Right renal cortex interstitium (tissue), 3 donors: ENCODE results near the gene CTNS. TPM values are rescaled to one million over a fixed set of nuclear protein-coding genes. Genes with fewer than 3 reads are reported as not detected.
"Not testable (repeated sequence)": the region's sequence is repeated elsewhere in the genome, so short reads cannot be mapped to it uniquely, and the experiment has no call there.

ENCODE experiments used
- DNase-seq, 3 donors: peaks; one replicate each; pipeline ENCODE4 v3.0.0-alpha.2; 2013; ENCODE audit warnings: low read depth in 3 of 3, low spot score in 2 of 3
- polyA plus RNA-seq, 3 donors: library from polyadenylated mRNA; unstranded; fragments of 120-200 nt; gene quantifications; one replicate each; pipeline ENCODE4 v1.2.1, GENCODE V29; 2013; ENCODE audit not compliant: insufficient read length in 3 of 3

Gene CTNS
- polyA plus RNA-seq, 3 donors = 19.2 to 21.5 (median 19.6) TPM

DNA sequence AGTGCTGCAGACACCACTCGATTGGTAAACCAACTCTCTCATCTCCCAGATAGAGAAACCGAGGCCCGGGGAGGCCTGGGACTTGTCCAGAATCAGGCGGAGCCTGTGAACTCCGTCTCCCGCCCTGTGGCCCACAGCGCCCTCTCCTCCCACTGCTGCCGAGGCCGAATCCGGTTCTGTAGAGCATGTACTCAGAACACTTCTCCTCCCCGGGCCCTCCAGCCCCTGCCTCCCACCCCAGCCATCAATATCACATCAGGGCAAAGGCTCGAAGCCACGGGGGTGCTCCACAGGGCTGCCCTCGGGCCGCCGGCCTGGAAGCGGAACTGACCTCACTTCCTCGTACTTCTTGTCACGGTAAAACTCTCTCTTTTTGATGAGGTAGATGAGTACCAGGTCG, 45.0 kb downstream of the CTNS start:
- no peak for DNase-seq

DNA sequence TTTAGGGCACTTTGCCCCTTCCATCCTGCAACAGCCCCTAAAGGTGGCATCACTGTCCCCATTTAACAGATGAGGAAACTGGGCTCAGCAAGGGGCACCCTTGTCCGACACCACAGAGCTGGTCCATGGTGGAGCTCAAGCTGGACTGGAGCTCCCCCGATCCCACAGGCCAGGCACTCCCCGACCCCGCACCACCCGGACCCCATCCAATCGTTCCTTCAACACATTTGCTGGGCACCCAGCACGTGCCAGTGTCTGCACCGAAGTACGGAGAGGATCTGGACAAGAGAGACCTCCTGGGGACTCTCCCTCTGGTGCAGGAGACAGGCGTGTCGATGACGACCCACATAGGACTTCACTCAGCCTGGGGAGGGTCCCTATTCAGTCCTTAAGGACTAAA, 45.5 kb downstream of the CTNS start:
- DNase-seq = no peak

DNA sequence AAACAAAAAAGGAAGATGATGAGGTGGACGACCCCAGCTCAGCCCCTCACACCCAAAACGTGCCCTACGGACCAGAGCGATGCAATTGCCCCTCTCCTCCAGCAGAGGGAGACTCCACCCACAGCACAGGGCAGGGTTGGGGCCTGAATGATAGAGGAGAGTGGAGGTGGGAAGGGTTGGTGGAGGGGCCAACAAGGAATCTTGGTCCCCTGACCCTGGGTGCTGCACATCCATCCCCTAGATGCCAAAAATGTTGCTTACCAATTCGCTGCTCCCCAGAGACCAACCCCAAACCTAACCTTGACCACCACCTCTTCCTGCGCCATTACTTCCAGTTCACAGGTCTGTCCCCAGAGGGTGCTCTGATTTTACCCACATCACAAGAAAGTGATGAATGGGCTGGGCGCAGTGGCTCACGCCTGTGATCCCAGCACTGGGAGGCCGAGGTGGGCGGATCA, 46.5 kb downstream of the CTNS start:
- no peak for DNase-seq

DNA sequence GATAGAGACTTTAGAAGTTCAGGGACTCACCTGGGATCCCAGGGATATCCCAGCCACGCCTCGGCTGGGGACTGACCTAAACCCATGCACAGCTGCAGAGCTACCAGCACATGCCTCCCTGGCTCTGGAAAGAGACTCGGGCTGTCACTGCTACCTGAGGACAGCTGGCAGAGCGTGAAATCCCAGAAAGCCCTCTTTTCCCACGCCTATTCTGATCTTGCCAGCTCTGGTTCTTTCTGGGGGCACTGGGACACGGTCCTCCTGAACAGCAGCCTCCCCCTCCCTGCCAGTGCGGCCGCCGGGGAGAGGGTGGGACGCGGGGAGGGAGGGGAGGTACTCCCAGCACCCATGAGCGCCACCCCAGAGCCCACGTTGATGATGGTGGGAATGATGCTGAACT, 48.6 kb downstream of the CTNS start:
- DNase-seq = no peak

DNA sequence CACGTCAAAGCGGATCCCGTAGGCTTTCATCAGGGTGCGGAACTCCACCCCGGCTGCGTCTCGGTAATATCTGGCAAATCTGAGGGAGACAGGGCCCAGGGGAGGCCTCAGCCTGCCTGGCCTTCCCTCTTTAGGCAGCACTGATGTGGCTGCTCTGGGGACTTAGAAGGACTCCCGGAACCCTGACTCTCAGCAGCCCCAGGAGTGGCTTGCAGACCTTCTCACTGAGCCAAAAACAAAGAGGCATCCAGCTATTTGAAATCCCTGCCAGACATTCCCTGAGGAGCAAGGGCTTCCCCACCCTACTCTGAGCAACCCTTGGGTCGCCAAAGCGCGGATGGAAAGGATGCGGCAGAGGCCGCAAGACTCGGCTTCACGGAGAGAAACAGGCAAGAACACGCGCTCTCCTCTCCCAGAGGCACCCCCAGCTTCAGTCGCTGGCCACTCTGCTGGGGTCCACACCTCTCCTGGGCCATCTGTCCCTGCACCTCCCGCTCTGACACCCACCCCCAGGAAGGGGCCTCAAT, 51.5 kb downstream of the CTNS start:
- DNase-seq = no peak

DNA sequence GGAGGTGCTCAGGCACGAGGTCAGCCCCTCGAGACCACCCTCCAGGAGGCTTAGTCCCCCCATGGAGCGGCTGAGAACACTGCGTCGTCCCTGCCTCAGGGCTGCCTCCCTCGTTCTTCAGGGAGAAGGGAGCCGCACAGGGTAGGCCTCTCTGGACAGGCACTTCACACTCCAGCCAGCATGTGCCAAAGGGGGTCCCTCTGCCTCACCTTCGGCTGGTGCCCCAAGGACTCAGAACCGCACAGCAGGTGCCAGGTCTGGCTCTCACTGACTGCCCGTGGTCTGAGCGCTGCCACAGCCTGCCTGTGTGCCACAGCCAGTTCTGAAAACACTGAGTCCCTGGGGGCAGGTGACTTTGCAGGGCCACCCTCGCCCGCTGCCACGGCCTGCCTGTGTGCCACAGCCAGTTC, 52.3 kb downstream of the CTNS start:
- no peak for DNase-seq

DNA sequence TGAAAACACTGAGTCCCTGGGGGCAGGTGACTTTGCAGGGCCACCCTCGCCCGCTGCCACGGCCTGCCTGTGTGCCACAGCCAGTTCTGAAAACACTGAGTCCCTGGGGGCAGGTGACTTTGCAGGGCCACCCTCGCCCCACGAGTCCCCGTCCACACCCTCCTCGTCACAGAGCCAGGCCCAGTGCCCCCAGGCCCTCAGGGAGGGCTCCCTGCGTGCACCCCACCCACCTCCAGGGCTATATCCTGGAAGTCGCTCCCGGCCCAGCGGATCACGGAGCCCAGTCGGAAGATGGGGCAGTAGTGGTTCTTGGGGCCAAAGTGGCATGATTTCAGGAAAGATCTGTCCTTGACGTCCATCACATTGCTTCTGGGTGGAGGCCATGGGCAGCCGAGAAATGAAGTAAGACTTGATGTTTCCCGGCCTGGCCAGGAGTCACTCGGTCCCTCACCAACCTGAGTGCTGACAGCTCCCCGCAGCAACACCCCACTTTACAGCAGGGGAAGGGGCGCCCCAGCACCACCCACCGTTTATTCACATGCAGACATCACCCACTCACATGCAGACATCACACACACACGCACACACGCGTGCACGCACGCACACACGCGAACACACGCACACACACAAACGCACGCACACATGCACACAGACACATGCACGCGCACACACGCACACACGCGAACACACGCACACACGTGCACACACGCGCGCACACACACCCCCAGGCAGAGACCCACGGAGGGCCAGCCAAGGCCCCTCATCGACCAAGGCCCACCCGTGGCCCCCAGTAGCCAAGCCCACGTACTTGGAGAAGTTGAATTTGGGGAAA, 52.9 kb downstream of the CTNS start:
- DNase-seq = no peak

DNA sequence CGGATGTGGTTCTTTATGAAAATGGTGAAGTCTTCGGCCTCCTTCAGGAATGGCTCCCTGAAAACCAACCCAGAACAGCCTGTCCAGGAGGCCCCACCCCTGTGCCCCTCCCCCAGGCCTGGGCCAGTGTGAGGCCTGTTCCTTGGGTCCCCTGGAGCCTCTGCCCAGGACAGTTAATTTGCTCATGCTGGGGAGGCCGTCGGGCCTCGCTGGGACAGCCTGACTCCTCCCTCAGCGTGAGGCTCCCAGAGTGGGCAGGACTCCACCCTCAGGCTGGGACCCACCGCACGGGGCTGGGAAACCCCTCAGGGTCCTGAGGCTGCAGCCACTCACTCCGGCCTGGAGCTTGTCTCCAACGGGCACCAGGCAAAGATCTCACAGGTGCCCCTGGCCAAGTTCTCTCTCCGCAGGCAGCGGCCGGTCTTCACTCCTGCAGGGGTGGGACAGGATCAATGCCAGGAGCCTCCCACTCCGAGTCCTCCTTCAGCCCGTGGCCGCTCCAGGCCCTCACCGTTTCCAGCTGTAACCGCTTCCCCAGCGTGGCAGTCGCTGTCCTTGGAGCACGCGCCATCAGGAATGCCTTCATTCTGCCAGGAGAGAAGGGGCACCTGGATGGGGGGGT, 53.6 kb downstream of the CTNS start:
- no peak for DNase-seq

DNA sequence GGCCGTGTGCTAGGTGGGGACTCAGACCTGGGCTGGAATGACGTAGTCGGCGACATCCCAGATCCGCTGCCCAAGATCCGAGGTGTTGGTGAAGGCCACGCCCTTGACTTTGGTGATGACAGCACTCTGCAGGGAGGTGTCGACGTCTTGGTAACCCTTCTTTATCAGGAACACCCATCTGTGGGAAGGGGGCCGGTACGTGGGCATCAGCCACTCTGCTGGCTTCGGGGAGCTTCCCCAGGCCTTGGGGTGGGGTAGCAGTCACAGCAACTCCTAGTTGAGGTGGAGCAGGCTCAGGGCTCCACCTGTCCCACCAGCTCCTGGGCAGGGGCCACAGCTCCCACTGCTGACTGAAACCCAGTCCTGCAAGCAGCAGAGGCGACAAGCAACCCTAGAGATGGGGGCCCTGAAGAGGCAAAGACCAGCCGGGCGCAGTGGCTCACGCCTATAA, 55.1 kb downstream of the CTNS start:
- DNase-seq = no peak

DNA sequence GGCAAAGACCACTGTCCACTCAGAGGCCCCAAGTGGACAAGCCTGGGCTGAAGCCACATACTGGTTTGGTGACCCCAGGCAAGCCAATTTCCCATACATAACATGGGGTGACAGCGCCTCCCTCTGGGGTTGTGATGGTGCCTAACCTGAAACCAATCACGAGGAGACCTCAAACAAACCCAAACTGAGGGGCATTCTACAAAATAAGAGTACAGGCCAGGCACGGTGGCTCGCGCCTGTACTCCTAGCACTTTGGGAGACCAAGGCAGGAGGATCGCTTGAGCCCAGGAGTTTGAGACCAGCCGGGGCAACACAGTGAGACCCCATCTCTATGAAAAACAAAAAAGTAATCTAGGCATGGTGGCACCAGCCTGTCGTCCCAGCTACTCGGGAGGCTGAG, 55.8 kb downstream of the CTNS start:
- DNase-seq = no peak

DNA sequence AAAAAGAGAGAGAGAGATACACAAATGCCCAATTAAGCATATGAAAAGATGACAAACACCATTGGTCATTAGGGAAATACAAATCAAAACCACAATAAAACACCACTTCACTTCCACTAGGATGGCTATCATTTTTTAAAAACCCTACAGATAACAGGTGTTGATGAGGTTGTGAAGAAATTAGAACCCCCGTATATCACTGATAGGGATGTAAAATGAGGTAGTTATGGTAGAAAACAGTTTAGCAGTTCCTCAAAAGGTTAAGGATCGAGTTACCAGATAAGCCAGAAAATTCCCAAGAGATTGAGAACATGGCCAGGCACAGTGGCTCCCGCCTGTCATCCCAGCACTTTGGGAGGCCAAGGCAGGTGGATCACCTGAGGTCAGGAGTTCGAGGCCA, 56.6 kb downstream of the CTNS start:
- DNase-seq = no peak

DNA sequence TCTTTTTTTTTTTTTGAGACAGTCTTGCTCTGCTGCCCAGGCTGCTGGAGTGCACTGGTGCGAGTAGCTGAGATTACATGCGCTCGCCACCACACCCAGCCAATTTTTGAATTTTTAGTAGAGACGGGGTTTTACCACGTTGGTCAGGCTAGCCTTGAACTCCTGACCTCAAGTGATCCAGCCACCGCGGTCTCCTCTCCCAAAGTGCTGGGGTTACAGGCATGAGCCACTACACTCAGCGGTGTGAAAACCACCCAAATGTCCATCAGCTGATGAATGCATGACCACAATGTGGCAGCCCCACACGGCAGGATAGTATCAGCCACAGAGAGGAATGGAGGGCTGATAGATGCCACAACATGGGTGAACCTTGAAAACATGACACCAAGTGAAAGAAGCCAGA, 57.3 kb downstream of the CTNS start:
- DNase-seq = no peak

DNA sequence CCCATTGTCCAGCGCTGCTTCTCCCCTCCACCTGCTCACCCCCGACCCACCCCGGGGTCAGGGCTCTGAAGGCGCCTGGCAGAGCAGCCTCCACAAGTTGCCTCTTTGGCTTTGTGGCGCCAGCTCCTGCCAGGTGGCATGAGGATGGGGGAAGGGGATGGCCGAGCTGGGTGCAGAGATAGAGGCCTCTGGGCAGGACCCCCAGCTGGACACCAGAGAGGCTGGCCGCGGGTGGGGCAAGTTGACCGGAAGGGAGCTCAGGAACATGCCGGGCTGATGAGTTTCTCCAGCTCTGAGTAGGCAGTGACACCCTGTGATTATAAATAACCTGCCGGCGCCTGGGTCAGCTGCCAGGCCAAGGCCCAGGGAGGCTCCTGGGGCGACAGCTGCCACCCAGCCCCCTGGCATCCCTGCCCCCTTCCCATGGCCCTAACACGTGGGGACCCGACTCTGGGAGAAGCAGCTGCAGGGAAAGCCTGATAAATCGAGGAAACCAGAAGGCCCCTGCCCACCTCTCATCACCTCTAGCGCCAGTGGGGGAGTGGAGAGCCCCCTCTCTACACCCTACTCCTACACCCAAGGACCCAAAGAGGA, 58.7 kb downstream of the CTNS start:
- no peak for DNase-seq

DNA sequence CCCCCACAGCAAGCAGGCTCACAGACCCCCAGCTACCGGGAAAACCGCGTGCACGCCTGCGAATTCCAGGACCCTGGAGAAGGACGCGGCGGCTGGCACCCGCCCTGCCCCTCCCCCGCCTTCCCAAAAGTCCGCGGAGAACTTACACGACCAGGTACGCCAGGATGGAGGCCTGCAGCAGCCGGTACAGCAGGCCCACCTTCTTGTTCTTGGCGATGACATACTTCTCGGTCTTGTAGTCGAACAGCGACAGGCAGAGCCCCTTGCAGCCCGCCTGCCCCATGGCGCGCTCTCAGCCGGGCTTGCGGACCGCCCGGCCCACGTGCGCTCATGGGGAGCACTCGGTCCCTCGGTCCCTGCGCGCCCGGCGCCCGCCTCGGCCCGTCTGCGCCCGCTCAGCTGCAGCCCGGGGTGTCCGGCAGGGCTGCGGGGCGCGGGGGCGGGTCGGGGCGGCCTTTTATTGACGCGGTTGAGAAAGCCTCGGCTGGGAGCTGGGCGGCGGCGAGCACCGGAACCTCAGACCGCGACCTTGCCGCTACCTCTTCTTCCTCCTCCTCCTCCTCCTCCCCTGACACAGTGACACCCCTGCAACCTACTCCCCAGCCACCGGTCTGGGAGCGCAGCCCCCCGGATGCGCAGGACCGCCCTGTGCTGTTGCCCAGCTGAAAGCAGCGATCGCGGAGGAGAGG, 59.3 kb downstream of the CTNS start, which contains the start of gene P2RX5:
Gene P2RX5, minus strand, starts transcription at position 433 of the 689 bp plus-strand sequence. Its CDS starts 150 bp downstream, at position 283.
- DNase-seq = no peak

DNA sequence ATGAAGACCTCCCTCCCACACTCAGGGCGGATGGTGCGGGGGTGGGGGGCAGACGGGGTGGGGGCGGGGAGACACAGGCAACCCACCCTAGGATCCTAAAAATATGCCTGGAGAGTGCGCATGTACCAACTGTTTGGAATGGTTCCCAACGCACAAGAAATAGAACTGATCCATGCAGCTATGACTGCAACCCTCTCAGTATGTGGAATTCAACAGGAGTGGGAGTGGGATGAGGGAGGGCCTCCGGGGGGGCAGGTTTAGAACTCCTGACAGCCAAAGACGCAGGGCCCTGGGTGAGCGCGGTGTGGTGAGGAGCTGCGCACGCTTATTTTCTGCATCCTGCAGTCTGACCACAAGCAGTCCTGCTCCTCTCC, 60.5 kb downstream of the CTNS start:
- no peak for DNase-seq

DNA sequence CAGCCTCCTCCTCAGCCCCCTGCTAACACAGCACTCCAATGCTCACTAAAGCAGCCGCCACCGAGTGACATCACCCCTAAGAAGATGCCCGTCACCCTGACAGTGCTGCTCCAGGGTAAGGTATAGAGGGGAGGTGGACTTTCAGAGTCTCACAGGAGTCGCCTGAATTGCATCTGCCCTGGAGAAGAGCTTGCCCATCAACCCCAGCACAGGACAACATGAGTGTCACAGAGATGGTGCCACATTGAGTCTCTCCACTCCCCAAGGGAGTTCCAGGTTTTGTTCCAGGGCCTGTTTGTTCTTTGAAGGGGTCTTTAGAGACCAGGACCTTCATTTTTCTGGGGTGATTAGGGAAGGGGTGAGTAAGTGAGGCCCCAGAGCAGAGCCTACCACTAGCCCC, 61.6 kb downstream of the CTNS start:
- no peak for DNase-seq

DNA sequence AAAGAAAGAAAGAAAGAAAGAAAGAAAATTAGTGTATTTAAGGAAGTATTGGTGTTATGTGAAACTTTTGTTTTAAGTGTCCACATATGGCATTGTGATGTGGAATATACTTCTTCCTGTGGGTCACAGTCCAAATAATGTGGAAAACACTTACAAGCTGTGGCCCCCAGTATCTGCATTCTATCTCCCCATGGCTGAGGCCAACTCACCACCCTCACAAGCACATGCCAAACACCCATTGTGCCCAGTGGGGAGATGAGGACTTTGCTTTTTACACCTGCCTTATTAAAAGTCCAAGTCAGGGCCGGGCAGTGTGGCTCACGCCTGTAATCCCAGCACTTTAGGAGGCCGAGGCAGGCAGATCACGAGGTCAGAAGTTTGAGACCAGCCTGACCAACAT, 63.4 kb downstream of the CTNS start:
- no peak for DNase-seq

DNA sequence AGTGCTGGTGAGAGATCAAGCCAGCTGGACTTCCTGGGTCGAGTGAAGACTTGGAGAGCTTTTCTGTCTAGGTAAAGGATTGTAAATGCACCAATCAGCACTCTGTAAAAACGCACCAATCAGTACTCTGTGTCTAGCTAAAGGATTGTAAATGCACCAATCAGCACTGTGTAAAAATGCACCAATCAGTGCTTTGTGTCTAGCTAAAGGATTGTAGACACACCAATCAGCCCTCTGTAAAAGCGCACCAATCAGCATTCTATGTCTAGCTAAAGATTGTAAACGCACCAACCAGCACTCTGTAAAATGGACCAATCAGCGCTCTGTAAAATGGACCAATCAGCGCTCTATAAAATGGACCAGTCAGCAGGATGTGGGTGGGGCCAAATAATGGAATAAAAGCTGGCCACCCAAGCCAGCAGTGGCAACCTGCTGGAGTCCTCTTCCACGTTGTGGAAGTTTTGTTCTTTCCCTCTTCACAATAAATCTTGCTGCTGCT, 65.5 kb downstream of the CTNS start:
- not testable (repeated sequence) for DNase-seq

DNA sequence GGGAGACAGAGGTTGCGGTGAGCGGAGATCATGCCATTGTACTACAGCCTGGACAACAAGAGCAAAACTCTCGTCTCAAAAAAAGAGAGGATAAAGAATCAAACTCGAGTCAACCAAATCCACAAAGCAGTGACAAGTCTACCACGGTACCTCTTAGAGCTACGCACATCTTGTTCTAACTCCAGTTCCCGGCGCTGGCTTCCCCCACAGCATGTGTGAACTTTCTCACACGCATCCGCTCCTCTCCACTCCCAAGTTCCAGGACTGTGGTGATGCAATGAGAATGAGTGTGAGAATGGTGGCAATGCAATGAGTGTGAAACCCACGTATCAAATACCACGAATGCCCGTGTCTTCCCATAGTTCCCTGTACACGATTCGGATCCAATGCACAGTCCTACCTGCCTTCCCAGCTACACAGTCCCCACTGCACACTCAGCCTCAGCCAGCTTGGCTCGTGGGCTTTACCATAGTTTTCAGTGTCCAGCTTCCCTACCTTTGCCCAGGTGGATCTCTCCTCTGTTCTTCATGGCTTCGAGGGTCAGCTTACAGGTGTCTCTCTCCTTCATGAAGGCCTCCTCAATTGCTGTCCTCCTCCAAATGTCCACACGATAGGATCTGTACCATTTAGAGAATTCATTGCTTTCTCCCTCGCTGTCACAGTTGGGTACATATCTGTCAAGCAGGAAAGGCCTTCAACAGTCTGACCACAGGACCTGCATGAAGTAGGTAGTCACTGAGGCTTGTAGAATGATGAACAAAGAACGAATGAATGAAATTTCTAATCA, 68.6 kb downstream of the CTNS start:
- DNase-seq = no peak

DNA sequence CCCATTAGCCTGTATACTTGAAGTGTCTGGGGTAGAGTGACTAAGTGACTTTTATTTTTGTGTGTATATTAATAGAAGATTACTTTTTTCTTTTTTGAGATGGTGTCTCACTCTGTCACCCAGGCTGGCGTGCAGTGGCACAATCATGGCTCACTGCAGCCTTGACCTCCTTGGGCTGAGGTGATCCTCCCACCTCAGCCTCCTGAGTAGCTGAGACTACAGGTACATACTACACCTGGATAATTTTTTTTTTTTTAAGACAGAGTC, 69.1 kb downstream of the CTNS start:
- DNase-seq = not testable (repeated sequence)
